AG04450 (cell line): ENCODE data around the gene SLC26A11. TPM values are rescaled to one million over a fixed set of nuclear protein-coding genes. Genes with fewer than 3 reads are reported as not detected.

Experiments
- CTCF ChIA-PET: fragments of 300-600, 350-600 bp; formaldehyde crosslinking; extraction: SDS; loops from one replicate; lab custom pipeline; 2022; ENCODE audit warnings: antibody characterized with exemption, inconsistent platforms; lab: Charles Lee
- POLR2A ChIA-PET: fragments of 350-600 bp; formaldehyde crosslinking; extraction: SDS; loops from one replicate; lab custom pipeline; 2021; ENCODE audit warnings: antibody characterized with exemption, inconsistent platforms; lab: Yijun Ruan, JAX
- DNase-seq: peaks from one replicate; pipeline ENCODE4 v3.0.0-alpha.2; 2011; ENCODE audit warnings: low read depth, low spot score
- H3K27ac ChIP-seq: one replicate; pipeline ENCODE4 v1.5.1; 2012; ENCODE audit warnings: low read depth, low read length, control low read depth
- H3K27me3 ChIP-seq: one replicate; pipeline ENCODE4 v1.6.0; 2012; ENCODE audit warnings: low read length; ENCODE audit not compliant: control insufficient read depth, insufficient read depth
- H3K4me3 ChIP-seq: 2 replicates; pipeline ENCODE4 v1.5.1; 2011; ENCODE audit warnings: mild to moderate bottlenecking, low read depth, low read length, control low read depth
- H3K9me3 ChIP-seq: 2 replicates; pipeline ENCODE4 v1.5.1; 2012; ENCODE audit warnings: low read length; ENCODE audit not compliant: control insufficient read depth, insufficient read depth
- CTCF ChIP-seq: IDR thresholded peaks from 2 replicates; pipeline ENCODE4 v1.5.1; 2011; ENCODE audit warnings: low read depth, low read length, control low read depth, inconsistent platforms
- polyA plus RNA-seq: library from polyadenylated mRNA; depleted of rRNA; stranded (reverse); fragments of >200 nt; gene quantifications from 2 replicates; pipeline ENCODE4 v1.2.3, GENCODE V29; 2011

SLC26A11 gene
- polyA plus RNA-seq, 1 experiment = 8.9 TPM

GRCh38 chr17:80227666-80228065 is 7.4 kb downstream of the SLC26A11 start:
- Histone ChIP-seq H3K27ac (no peak overlapping the region), H3K9me3 (peaks cover 5% of the 10 kb centered on the region), H3K27me3 (no peaks in the 10 kb centered on the region), H3K4me3 (no peak overlapping the region)
- POLR2A ChIA-PET = no interaction called here
- no peak for TF ChIP-seq CTCF
- no peak for DNase-seq
- CTCF ChIA-PET = no interaction called here

GRCh38 chr17:80228477-80228876 is 8.2 kb downstream of the SLC26A11 start:
- Histone ChIP-seq H3K9me3 (peaks cover 13% of the 10 kb centered on the region), H3K27ac (no peak overlapping the region), H3K27me3 (no peaks in the 10 kb centered on the region), H3K4me3 (no peak overlapping the region)
- no peak for DNase-seq
- CTCF ChIA-PET = no interaction called here
- POLR2A ChIA-PET = no interaction called here
- TF ChIP-seq CTCF = no peak

- ChIA-PET CTCF (no interaction called here), POLR2A (no interaction called here)
- Histone ChIP-seq H3K27ac (no peak overlapping the region), H3K9me3 (peaks cover 19% of the 10 kb centered on the region), H3K4me3 (no peak overlapping the region), H3K27me3 (no peaks in the 10 kb centered on the region)
- no peak for TF ChIP-seq CTCF
- no peak for DNase-seq
These were observed 8.8 kb downstream of the SLC26A11 start for GRCh38 chr17:80229011-80229410.

- no peak for DNase-seq
- H3K27me3 ChIP-seq = no peaks in the 10 kb centered on the region
- CTCF ChIA-PET = no interaction called here
- H3K4me3 ChIP-seq = no peak overlapping the region
- H3K9me3 ChIP-seq = peaks cover 20% of the 10 kb centered on the region
- H3K27ac ChIP-seq = no peak overlapping the region
- POLR2A ChIA-PET = interaction anchor here (0.7 kb wide), 1 partner anchor 435 kb away, joined by 3 read pairs; no protein-coding TSS in a partner anchor
- no peak for TF ChIP-seq CTCF
These were observed 12.2 kb downstream of the SLC26A11 start for GRCh38 chr17:80232438-80232837.

GRCh38 chr17:80233202-80233601 is 13.0 kb downstream of the SLC26A11 start:
- Histone ChIP-seq H3K27me3 (no peaks in the 10 kb centered on the region), H3K9me3 (peaks cover 20% of the 10 kb centered on the region), H3K27ac (no peak overlapping the region), H3K4me3 (no peak overlapping the region)
- no peak for DNase-seq
- ChIA-PET POLR2A (no interaction called here), CTCF (no interaction called here)
- no peak for TF ChIP-seq CTCF
